ENCODE results near the gene CDH4. TPM values are rescaled to one million over a fixed set of nuclear protein-coding genes. Genes with fewer than 3 reads are reported as not detected.
A peak's percentile ranks its signal among the peaks of the same experiment; 100 is the strongest.

The CDH4 gene
- polyA plus RNA-seq, 6 donors from 2014 or later, result not detected

GRCh38 chr20:61841551-61841950 is 589.5 kb downstream of the CDH4 start:
- Mint-ChIP-seq H3K27ac (no peak overlapping the region), H3K4me1 (no peaks in the 10 kb centered on the region), H3K9me3 (no peaks in the 10 kb centered on the region), H3K27me3 (peaks cover 0 to 6% (median 0%) of the 10 kb centered on the region in 3 donors), H3K4me3 (no peak overlapping the region), H3K36me3 (no peaks in the 10 kb centered on the region)
- DNase-seq (no peak), ATAC-seq (ENCODE audit: low read depth in 2 of 2) (no peak)

- Mint-ChIP-seq H3K27ac (no peak overlapping the region), H3K9me3 (peaks cover 0 to 1% (median 0%) of the 10 kb centered on the region in 7 donors), H3K4me1 (no peaks in the 10 kb centered on the region), H3K27me3 (peaks cover 0 to 8% (median 0%) of the 10 kb centered on the region in 3 donors), H3K4me3 (no peak overlapping the region), H3K36me3 (no peaks in the 10 kb centered on the region)
- no peak for DNase-seq
- ATAC-seq (ENCODE audit: low read depth in 2 of 2), result no peak
Observed at GRCh38 chr20:61841966-61842365, 589.9 kb downstream of the CDH4 start.

- H3K27ac Mint-ChIP-seq, result no peak overlapping the region
Observed at GRCh38 chr20:61844621-61845020, 592.6 kb downstream of the CDH4 start.

GRCh38 chr20:61845233-61845671 is 593.2 kb downstream of the CDH4 start:
- DNase-seq (no peak), ATAC-seq (ENCODE audit: low read depth in 2 of 2) (no peak)
- Mint-ChIP-seq H3K4me1 (no peaks in the 10 kb centered on the region), H3K9me3 (peaks cover 0 to 1% (median 0%) of the 10 kb centered on the region in 7 donors), H3K36me3 (no peaks in the 10 kb centered on the region), H3K27ac (no peak overlapping the region), H3K4me3 (no peak overlapping the region), H3K27me3 (peaks cover 0 to 8% (median 0%) of the 10 kb centered on the region in 3 donors)

More at GRCh38 chr20:61844621-61845020, 592.6 kb downstream of the CDH4 start:
- Mint-ChIP-seq H3K4me3 (no peak overlapping the region), H3K4me1 (no peaks in the 10 kb centered on the region), H3K36me3 (no peaks in the 10 kb centered on the region), H3K9me3 (peaks cover 0 to 1% (median 0%) of the 10 kb centered on the region in 7 donors), H3K27me3 (peaks cover 0 to 8% (median 0%) of the 10 kb centered on the region in 3 donors)
- ATAC-seq (ENCODE audit: low read depth in 2 of 2), result no peak
- no peak for DNase-seq

- Mint-ChIP-seq H3K36me3 (no peaks in the 10 kb centered on the region), H3K4me1 (no peaks in the 10 kb centered on the region), H3K27ac (no peak overlapping the region), H3K9me3 (peaks cover 0 to 1% (median 0%) of the 10 kb centered on the region in 7 donors), H3K27me3 (peaks cover 0 to 8% (median 0%) of the 10 kb centered on the region in 3 donors), H3K4me3 (no peak overlapping the region)
- ATAC-seq (ENCODE audit: low read depth in 2 of 2) (no peak), DNase-seq (no peak)
Observed at GRCh38 chr20:61846074-61846473, 594.0 kb downstream of the CDH4 start.

- Mint-ChIP-seq H3K4me3 (no peak overlapping the region), H3K9me3 (peaks cover 0 to 1% (median 0%) of the 10 kb centered on the region in 7 donors), H3K27ac (no peak overlapping the region), H3K27me3 (peaks cover 0 to 8% (median 0%) of the 10 kb centered on the region in 3 donors), H3K4me1 (no peaks in the 10 kb centered on the region), H3K36me3 (no peaks in the 10 kb centered on the region)
- no peak for DNase-seq
- ATAC-seq (ENCODE audit: low read depth in 2 of 2), result no peak
Observed at GRCh38 chr20:61846741-61847419, 594.8 kb downstream of the CDH4 start.

GRCh38 chr20:61847420-61847748 is 595.3 kb downstream of the CDH4 start:
- no peak for ATAC-seq (ENCODE audit: low read depth in 2 of 2)
- peaks cover 0 to 8% (median 0%) of the 10 kb centered on the region in 3 donors for H3K27me3 Mint-ChIP-seq
- H3K9me3 Mint-ChIP-seq, result peaks cover 0 to 1% (median 0%) of the 10 kb centered on the region in 7 donors
- DNase-seq, result no peak
- H3K4me3 Mint-ChIP-seq, result no peak overlapping the region
- H3K27ac Mint-ChIP-seq, result peak overlapping the region in 1 of 6 donors; percentile 76
- H3K36me3 Mint-ChIP-seq, result no peaks in the 10 kb centered on the region
- H3K4me1 Mint-ChIP-seq, result no peaks in the 10 kb centered on the region

- H3K4me3 Mint-ChIP-seq, result no peak overlapping the region
- peaks cover 0 to 8% (median 0%) of the 10 kb centered on the region in 3 donors for H3K27me3 Mint-ChIP-seq
- DNase-seq, result no peak
- no peaks in the 10 kb centered on the region for H3K36me3 Mint-ChIP-seq
- no peaks in the 10 kb centered on the region for H3K4me1 Mint-ChIP-seq
- ATAC-seq (ENCODE audit: low read depth in 2 of 2), result no peak
- H3K9me3 Mint-ChIP-seq, result peaks cover 0 to 1% (median 0%) of the 10 kb centered on the region in 7 donors
- no peak overlapping the region for H3K27ac Mint-ChIP-seq
Observed at GRCh38 chr20:61847986-61848385, 595.9 kb downstream of the CDH4 start.

- DNase-seq (no peak), ATAC-seq (ENCODE audit: low read depth in 2 of 2) (no peak)
- H3K36me3 Mint-ChIP-seq, result no peaks in the 10 kb centered on the region
- peaks cover 0 to 8% (median 0%) of the 10 kb centered on the region in 3 donors for H3K27me3 Mint-ChIP-seq
- no peaks in the 10 kb centered on the region for H3K4me1 Mint-ChIP-seq
- peaks cover 0 to 1% (median 0%) of the 10 kb centered on the region in 7 donors for H3K9me3 Mint-ChIP-seq
- no peak overlapping the region for H3K27ac Mint-ChIP-seq
- H3K4me3 Mint-ChIP-seq, result peak overlapping the region in 1 of 8 donors; percentile 47
Observed at GRCh38 chr20:61848851-61849250, 596.8 kb downstream of the CDH4 start.

- Mint-ChIP-seq H3K27me3 (peaks cover 0 to 8% (median 0%) of the 10 kb centered on the region in 3 donors), H3K36me3 (no peaks in the 10 kb centered on the region), H3K9me3 (peaks cover 0 to 1% (median 0%) of the 10 kb centered on the region in 7 donors), H3K4me3 (no peak overlapping the region), H3K27ac (no peak overlapping the region), H3K4me1 (no peaks in the 10 kb centered on the region)
- ATAC-seq (ENCODE audit: low read depth in 2 of 2) (no peak), DNase-seq (no peak)
Observed at GRCh38 chr20:61849376-61849775, 597.3 kb downstream of the CDH4 start.

- ATAC-seq (ENCODE audit: low read depth in 2 of 2) (no peak), DNase-seq (no peak)
- Mint-ChIP-seq H3K9me3 (peaks cover 0 to 1% (median 0%) of the 10 kb centered on the region in 7 donors), H3K36me3 (no peaks in the 10 kb centered on the region), H3K27ac (no peak overlapping the region), H3K27me3 (peaks cover 0 to 8% (median 0%) of the 10 kb centered on the region in 3 donors), H3K4me1 (no peaks in the 10 kb centered on the region), H3K4me3 (no peak overlapping the region)
Observed at GRCh38 chr20:61849822-61850221, 597.8 kb downstream of the CDH4 start.

GRCh38 chr20:61850457-61850856 is 598.4 kb downstream of the CDH4 start:
- Mint-ChIP-seq H3K27me3 (peaks cover 0 to 8% (median 0%) of the 10 kb centered on the region in 3 donors), H3K36me3 (no peaks in the 10 kb centered on the region), H3K27ac (no peak overlapping the region), H3K4me3 (no peak overlapping the region), H3K4me1 (no peaks in the 10 kb centered on the region), H3K9me3 (peaks cover 0 to 4% (median 0%) of the 10 kb centered on the region in 7 donors)
- DNase-seq, result no peak
- ATAC-seq (ENCODE audit: low read depth in 2 of 2), result no peak

GRCh38 chr20:61850926-61851900 is 599.2 kb downstream of the CDH4 start:
- Mint-ChIP-seq H3K27ac (peak overlapping the region in 1 of 6 donors; percentile 76), H3K36me3 (no peaks in the 10 kb centered on the region), H3K4me3 (peak overlapping the region in 1 of 8 donors; percentile 5), H3K27me3 (peaks cover 0 to 6% (median 0%) of the 10 kb centered on the region in 3 donors), H3K4me1 (no peaks in the 10 kb centered on the region), H3K9me3 (peaks cover 0 to 10% (median 0%) of the 10 kb centered on the region in 7 donors)
- no peak for ATAC-seq (ENCODE audit: low read depth in 2 of 2)
- DNase-seq, result no peak
